NCI-H2196 treated with DMSO at 0.1 percent for 48 hours (cell line): ENCODE data around the gene RASAL1.

Experiments used
- DNase-seq: peaks from one replicate; lab custom pipeline; 2025; ENCODE audit not compliant: unreplicated experiment; lab: John Stamatoyannopoulos, UW

Gene RASAL1

GRCh38 chr12:113098441-113099028, 37.0 kb downstream of the RASAL1 start:
- peak; percentile 91 for DNase-seq

GRCh38 chr12:113097716-113098440, 37.7 kb downstream of the RASAL1 start:
- peak; percentile 25 for DNase-seq

- no peak for DNase-seq
Measured at GRCh38 chr12:113096675-113097461, 38.7 kb downstream of the RASAL1 start.

GRCh38 chr12:113095405-113095804, 40.2 kb downstream of the RASAL1 start:
- DNase-seq: no peak

GRCh38 chr12:113094738-113095137, 40.8 kb downstream of the RASAL1 start:
- no peak for DNase-seq

GRCh38 chr12:113093409-113094101, 42.0 kb downstream of the RASAL1 start:
- no peak for DNase-seq

- no peak for DNase-seq
Measured at GRCh38 chr12:113092607-113093408, 42.8 kb downstream of the RASAL1 start.

- DNase-seq: no peak
Measured at GRCh38 chr12:113091506-113091905, 44.1 kb downstream of the RASAL1 start.

- DNase-seq: no peak
Measured at GRCh38 chr12:113090740-113091139, 44.8 kb downstream of the RASAL1 start.

GRCh38 chr12:113089839-113090238, 45.7 kb downstream of the RASAL1 start:
- no peak for DNase-seq

- DNase-seq: no peak
Measured at GRCh38 chr12:113088971-113089756, 46.4 kb downstream of the RASAL1 start.

GRCh38 chr12:113088037-113088436, 47.5 kb downstream of the RASAL1 start:
- DNase-seq: no peak

GRCh38 chr12:113087193-113087592, 48.4 kb downstream of the RASAL1 start:
- no peak for DNase-seq

- DNase-seq: no peak
Measured at GRCh38 chr12:113086249-113087164, 49.1 kb downstream of the RASAL1 start.

- DNase-seq: no peak
Measured at GRCh38 chr12:113083863-113084435, 51.6 kb downstream of the RASAL1 start.

- no peak for DNase-seq
Measured at GRCh38 chr12:113082486-113083148, 52.9 kb downstream of the RASAL1 start.

GRCh38 chr12:113081873-113082272, 53.7 kb downstream of the RASAL1 start:
- DNase-seq: no peak

GRCh38 chr12:113077859-113078255, 57.7 kb downstream of the RASAL1 start:
- DNase-seq: no peak
